Measurements from ENCODE around the gene MYOZ3. TPM values are rescaled to one million over a fixed set of nuclear protein-coding genes. Genes with fewer than 3 reads are reported as not detected.

MYOZ3 gene
- polyA plus RNA-seq, 6 donors from 2014 or later, result 0.11 to 0.20 (median 0.12) TPM; not detected in 3

- H3K9me3 Mint-ChIP-seq, result no peaks in the 10 kb centered on the region
- H3K27ac Mint-ChIP-seq, result no peak overlapping the region
- H3K36me3 Mint-ChIP-seq, result peaks cover 28 to 31% of the 10 kb centered on the region in 2 donors
- no peaks in the 10 kb centered on the region for H3K27me3 Mint-ChIP-seq
- no peaks in the 10 kb centered on the region for H3K4me1 Mint-ChIP-seq
- H3K4me3 Mint-ChIP-seq, result no peak overlapping the region
- DNase-seq, result no peak
- ATAC-seq (ENCODE audit: low read depth in 2 of 2), result no peak
Observed at GRCh38 chr5:150689120-150689519, 28.1 kb downstream of the MYOZ3 start.

DNA sequence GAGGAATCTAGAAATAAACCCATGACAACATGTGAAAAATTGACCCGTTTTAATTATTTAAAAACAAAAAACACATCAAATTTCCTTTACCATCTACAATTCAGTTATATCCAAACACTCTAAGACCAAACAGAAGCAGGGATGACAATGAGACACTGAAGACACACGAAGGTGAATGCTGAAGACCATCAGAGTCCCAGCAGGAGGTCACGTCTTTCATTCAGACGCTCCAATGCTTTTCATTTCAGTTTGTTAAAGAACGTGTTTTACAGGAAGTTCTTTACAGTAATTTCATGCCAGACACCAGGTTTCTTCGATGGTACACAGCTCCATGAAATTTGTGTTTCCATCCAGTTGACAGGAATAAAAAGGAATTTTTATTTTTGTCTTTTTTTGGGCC, 29.7 kb downstream of the MYOZ3 start:
- H3K27me3 Mint-ChIP-seq, result no peaks in the 10 kb centered on the region
- no peak overlapping the region for H3K4me3 Mint-ChIP-seq
- H3K27ac Mint-ChIP-seq, result peak overlapping the region in 2 of 6 donors; percentile 17 to 30
- peaks cover 31 to 40% of the 10 kb centered on the region in 2 donors for H3K36me3 Mint-ChIP-seq
- DNase-seq (no peak), ATAC-seq (ENCODE audit: low read depth in 2 of 2) (no peak)
- no peaks in the 10 kb centered on the region for H3K4me1 Mint-ChIP-seq
- no peaks in the 10 kb centered on the region for H3K9me3 Mint-ChIP-seq

DNA sequence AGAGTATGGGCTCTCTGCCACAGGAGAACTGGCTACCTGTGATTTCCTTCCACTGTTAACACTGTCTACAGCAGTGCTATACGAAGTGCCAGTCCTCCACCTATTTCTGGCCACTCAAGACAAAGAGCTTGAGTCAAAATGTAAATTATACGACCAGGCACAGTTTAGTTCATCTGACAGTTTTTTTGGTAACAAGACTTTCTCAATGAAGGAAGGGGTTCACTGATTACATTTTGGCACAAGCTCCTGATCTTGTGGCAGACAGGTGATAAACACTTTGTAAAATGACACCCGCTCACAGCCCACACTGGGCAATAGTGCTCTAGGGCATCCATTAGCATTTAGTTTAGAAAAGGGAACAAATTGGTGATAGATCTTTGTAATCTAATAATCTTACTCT, 31.2 kb downstream of the MYOZ3 start:
- Mint-ChIP-seq H3K27me3 (no peaks in the 10 kb centered on the region), H3K4me3 (no peak overlapping the region), H3K27ac (no peak overlapping the region), H3K36me3 (peaks cover 25 to 46% of the 10 kb centered on the region in 2 donors), H3K9me3 (no peaks in the 10 kb centered on the region), H3K4me1 (no peaks in the 10 kb centered on the region)
- DNase-seq, result no peak
- ATAC-seq (ENCODE audit: low read depth in 2 of 2), result no peak

DNA sequence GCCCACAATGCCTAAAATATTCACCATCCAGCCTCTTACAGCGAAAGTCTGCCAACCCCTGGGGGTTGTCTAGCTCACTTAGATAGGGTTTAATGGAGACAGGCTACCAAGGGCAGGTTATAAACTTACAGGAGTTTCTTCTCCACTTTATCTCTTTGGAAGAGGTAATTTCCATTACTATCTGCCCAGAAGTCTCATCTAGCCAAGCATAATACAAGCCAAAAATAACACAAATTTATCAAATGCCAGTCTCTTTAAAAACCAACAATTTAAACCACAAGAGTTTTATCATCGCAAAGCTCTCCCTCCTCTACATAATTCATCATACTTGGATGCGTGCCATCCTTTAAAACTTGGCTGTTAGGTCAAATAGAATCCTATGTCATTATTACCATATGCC, 33.6 kb downstream of the MYOZ3 start:
- DNase-seq (no peak), ATAC-seq (ENCODE audit: low read depth in 2 of 2) (no peak)
- Mint-ChIP-seq H3K36me3 (peaks cover 17 to 40% of the 10 kb centered on the region in 2 donors), H3K9me3 (no peaks in the 10 kb centered on the region), H3K27me3 (no peaks in the 10 kb centered on the region), H3K4me3 (no peak overlapping the region), H3K4me1 (no peaks in the 10 kb centered on the region), H3K27ac (no peak overlapping the region)

DNA sequence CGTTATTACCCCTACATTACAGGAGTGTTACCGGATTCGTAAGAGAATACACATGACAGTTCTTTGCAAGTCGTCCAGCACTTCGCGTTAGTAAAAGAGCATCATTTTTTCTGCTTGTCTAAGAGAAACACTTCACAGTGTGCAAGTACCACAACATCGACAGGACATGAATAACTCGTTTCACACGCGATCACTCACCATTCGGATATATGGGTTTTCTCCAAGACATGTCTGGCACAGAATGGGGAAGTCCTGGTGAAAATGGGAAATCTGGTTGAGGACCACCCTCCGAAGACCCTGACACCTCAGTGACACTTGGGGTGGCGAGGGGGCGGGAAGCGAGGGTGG, 39.2 kb downstream of the MYOZ3 start:
- Mint-ChIP-seq H3K27me3 (no peaks in the 10 kb centered on the region), H3K27ac (no peak overlapping the region), H3K36me3 (peaks cover 0 to 10% of the 10 kb centered on the region in 2 donors), H3K9me3 (no peaks in the 10 kb centered on the region), H3K4me1 (no peaks in the 10 kb centered on the region), H3K4me3 (no peak overlapping the region)
- ATAC-seq (ENCODE audit: low read depth in 2 of 2) (no peak), DNase-seq (no peak)

- H3K4me3 Mint-ChIP-seq, result no peak within 1 kb of the TSS
- no peaks in the 10 kb centered on the region for H3K27me3 Mint-ChIP-seq
- H3K36me3 Mint-ChIP-seq, result peaks cover 0 to 6% of the 10 kb centered on the region in 2 donors
- peak; percentile 88 for DNase-seq
- H3K4me1 Mint-ChIP-seq, result no peaks in the 10 kb centered on the region
- no peaks in the 10 kb centered on the region for H3K9me3 Mint-ChIP-seq
- H3K27ac Mint-ChIP-seq, result peak within 1 kb of the TSS in 1 of 6 donors; percentile 83
- ATAC-seq (ENCODE audit: low read depth in 2 of 2), result peak; percentile 96
Observed at GRCh38 chr5:150700594-150701377, 39.7 kb downstream of the MYOZ3 start, which contains the start of gene RBM22. RBM22 (minus strand) TSS chr5:150701062; CDS start chr5:150700985, 77 bp downstream.

- H3K36me3 Mint-ChIP-seq, result peaks cover 0 to 14% of the 10 kb centered on the region in 2 donors
- H3K9me3 Mint-ChIP-seq, result no peaks in the 10 kb centered on the region
- no peak for ATAC-seq (ENCODE audit: low read depth in 2 of 2)
- H3K4me1 Mint-ChIP-seq, result no peaks in the 10 kb centered on the region
- peak overlapping the region in 1 of 6 donors; percentile 44 for H3K27ac Mint-ChIP-seq
- H3K27me3 Mint-ChIP-seq, result no peaks in the 10 kb centered on the region
- H3K4me3 Mint-ChIP-seq, result no peak overlapping the region
- DNase-seq, result no peak
Observed at GRCh38 chr5:150703762-150704161, 42.7 kb downstream of the MYOZ3 start.

DNA sequence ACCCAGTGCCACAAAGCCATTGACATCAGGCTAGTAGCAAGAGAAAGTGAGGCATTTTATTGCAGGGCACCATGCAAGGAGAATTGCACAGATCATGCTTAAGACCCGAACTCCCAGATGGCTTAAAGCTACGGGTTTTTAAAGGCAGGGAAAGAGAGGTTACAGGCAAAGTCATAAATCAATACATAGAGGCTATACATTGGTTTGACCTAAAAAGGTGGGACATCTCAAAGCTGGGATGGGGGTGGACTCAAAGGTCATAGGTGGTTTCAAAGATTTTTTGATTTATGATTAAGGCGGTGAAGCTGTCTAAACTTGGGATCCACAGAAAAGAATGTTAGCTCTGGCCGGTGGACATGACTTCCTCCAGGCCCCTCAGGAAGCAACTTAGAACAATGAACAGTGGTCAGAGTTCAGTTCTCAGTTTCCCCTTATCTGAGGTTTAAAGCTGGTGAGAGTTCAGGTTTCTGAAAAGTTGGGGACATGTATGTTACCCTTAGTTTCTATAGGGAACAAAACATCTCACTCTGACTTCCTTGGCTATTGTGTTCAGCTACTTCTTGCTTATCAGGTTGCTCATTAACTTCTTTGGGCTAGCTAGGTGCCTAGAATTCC, 45.8 kb downstream of the MYOZ3 start:
- Mint-ChIP-seq H3K27me3 (no peaks in the 10 kb centered on the region), H3K27ac (no peak overlapping the region), H3K9me3 (no peaks in the 10 kb centered on the region), H3K4me3 (no peak overlapping the region), H3K4me1 (no peaks in the 10 kb centered on the region), H3K36me3 (peaks cover 8 to 21% of the 10 kb centered on the region in 2 donors)
- DNase-seq, result no peak
- ATAC-seq (ENCODE audit: low read depth in 2 of 2), result no peak

DNA sequence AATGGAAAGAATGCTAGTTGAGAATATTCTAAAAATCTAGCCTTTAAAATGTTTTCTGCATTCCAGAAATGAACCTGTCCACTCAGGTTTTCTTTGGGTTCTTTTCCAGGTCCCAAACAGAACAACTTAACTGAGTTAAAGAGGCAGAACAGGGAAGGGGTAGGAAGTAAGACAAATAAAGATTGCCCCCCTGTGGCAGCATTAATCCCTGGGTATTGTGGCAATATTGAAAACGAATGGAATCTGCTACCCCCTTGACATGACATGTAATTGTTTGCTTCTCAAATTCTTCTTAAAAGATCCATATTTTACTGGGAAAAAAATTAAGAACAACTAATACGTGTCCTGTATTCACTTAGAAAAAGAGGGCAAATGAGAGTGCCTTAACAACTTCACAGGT, 49.1 kb downstream of the MYOZ3 start:
- H3K4me3 Mint-ChIP-seq, result no peak overlapping the region
- no peaks in the 10 kb centered on the region for H3K27me3 Mint-ChIP-seq
- no peak for ATAC-seq (ENCODE audit: low read depth in 2 of 2)
- peaks cover 8 to 21% of the 10 kb centered on the region in 2 donors for H3K36me3 Mint-ChIP-seq
- no peak for DNase-seq
- no peaks in the 10 kb centered on the region for H3K9me3 Mint-ChIP-seq
- H3K27ac Mint-ChIP-seq, result no peak overlapping the region
- H3K4me1 Mint-ChIP-seq, result no peaks in the 10 kb centered on the region

DNA sequence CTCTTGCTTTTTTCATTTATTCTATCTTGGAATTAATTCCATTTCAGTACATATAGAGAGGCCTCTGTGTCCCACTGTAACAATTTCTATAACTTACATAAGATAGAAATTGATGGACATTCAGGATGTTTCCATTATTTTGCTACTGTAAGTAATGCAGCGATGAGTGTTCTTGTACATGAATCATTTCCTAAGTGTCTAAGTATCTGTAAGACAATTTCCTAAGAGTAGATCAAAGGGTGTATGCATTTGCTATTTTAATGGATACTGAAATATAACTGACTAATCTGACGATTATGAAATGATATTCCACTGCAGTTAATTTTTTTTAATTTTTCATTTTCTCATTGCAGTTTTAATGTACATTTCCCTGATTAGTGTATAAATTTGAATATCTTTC, 62.8 kb downstream of the MYOZ3 start:
- H3K4me1 Mint-ChIP-seq, result no peaks in the 10 kb centered on the region
- H3K36me3 Mint-ChIP-seq, result peaks cover 20 to 36% of the 10 kb centered on the region in 2 donors
- DNase-seq, result no peak
- no peak for ATAC-seq (ENCODE audit: low read depth in 2 of 2)
- no peaks in the 10 kb centered on the region for H3K9me3 Mint-ChIP-seq
- no peak overlapping the region for H3K4me3 Mint-ChIP-seq
- no peaks in the 10 kb centered on the region for H3K27me3 Mint-ChIP-seq
- no peak overlapping the region for H3K27ac Mint-ChIP-seq

Other genes with a start within 250 kb of the MYOZ3 start
- gene CD74, start 248.3 kb upstream of the MYOZ3 start, polyA plus RNA-seq (ENCODE audit: low read depth in 6 of 6), result over 10,000 TPM; 22,737 to 35,313 (median 25,671) TPM
- gene RPS14, start 211.5 kb upstream of the MYOZ3 start, polyA plus RNA-seq (ENCODE audit: low read depth in 6 of 6), result 1,000 to 10,000 TPM; 4,594 to 6,671 (median 5,653) TPM
- 1 to 10 TPM in 2 of 6 donors, under 1 TPM in 4; 0.38 to 1.8 (median 0.73) TPM for gene NDST1, start 153.1 kb upstream of the MYOZ3 start, polyA plus RNA-seq (ENCODE audit: low read depth in 6 of 6)
- 1 to 10 TPM in 5 of 6 donors, under 1 TPM in 1; 0.75 to 1.9 (median 1.4) TPM for gene SYNPO, start 20.6 kb upstream of the MYOZ3 start, polyA plus RNA-seq (ENCODE audit: low read depth in 6 of 6)
- gene RBM22, start 39.8 kb downstream of the MYOZ3 start, polyA plus RNA-seq (ENCODE audit: low read depth in 6 of 6), result 10 to 100 TPM; 72.8 to 94.3 (median 80.6) TPM
- 10 to 100 TPM in 5 of 6 donors, 1 to 10 TPM in 1; 4.9 to 17.9 (median 12.0) TPM for gene DCTN4, start 97.8 kb downstream of the MYOZ3 start, polyA plus RNA-seq (ENCODE audit: low read depth in 6 of 6)
- gene SMIM3, start 117.5 kb downstream of the MYOZ3 start, polyA plus RNA-seq (ENCODE audit: low read depth in 6 of 6), result 1 to 10 TPM in 1 of 6 donors, under 1 TPM in 3, not detected in 2; 0.35 to 1.1 (median 0.74) TPM
- 1 to 10 TPM in 3 of 6 donors, under 1 TPM in 2, not detected in 1; 0.26 to 2.8 (median 1.1) TPM for gene IRGM, start 185.3 kb downstream of the MYOZ3 start, polyA plus RNA-seq (ENCODE audit: low read depth in 6 of 6)
- gene ZNF300, start 243.7 kb downstream of the MYOZ3 start, polyA plus RNA-seq (ENCODE audit: low read depth in 6 of 6), result 1 to 10 TPM in 5 of 6 donors, under 1 TPM in 1; 0.89 to 3.9 (median 1.8) TPM